PC-3 (cell line): ENCODE measurements around the gene CPSF4L.

Experiments used
- CTCF ChIP-seq: fragments of 300-600 bp; sonication (generic); conservative IDR thresholded peaks from 2 replicates; pipeline ENCODE4 v1.5.1; 2017; ENCODE audit warnings: antibody characterized with exemption, low read depth, mild to moderate bottlenecking, low read length
- EZH2 ChIP-seq: fragments of 300-600 bp; sonication (generic); IDR thresholded peaks from one replicate; pipeline ENCODE4 v1.6.1; 2017; ENCODE audit warnings: antibody characterized with exemption, mild to moderate bottlenecking, low read length; ENCODE audit not compliant: unreplicated experiment
- EZH2phosphoT487 ChIP-seq: fragments of 300-600 bp; sonication (generic); IDR thresholded peaks from 2 replicates; pipeline ENCODE4 v1.6.1; 2018; ENCODE audit warnings: mild to moderate bottlenecking, antibody characterized with exemption, low read length, borderline replicate concordance

- TF ChIP-seq EZH2: no peak
- no peak for TF ChIP-seq CTCF
- no peak for TF ChIP-seq EZH2phosphoT487
These were observed 9.8 kb downstream of the CPSF4L start for GRCh38 chr17:73251871-73252270.
